ENCODE data around the gene CEP170B. TPM values are rescaled to one million over a fixed set of nuclear protein-coding genes. Genes with fewer than 3 reads are reported as not detected.

CEP170B gene
- total RNA-seq, 1 donor from 2014 or later = 5.0 TPM

DNA sequence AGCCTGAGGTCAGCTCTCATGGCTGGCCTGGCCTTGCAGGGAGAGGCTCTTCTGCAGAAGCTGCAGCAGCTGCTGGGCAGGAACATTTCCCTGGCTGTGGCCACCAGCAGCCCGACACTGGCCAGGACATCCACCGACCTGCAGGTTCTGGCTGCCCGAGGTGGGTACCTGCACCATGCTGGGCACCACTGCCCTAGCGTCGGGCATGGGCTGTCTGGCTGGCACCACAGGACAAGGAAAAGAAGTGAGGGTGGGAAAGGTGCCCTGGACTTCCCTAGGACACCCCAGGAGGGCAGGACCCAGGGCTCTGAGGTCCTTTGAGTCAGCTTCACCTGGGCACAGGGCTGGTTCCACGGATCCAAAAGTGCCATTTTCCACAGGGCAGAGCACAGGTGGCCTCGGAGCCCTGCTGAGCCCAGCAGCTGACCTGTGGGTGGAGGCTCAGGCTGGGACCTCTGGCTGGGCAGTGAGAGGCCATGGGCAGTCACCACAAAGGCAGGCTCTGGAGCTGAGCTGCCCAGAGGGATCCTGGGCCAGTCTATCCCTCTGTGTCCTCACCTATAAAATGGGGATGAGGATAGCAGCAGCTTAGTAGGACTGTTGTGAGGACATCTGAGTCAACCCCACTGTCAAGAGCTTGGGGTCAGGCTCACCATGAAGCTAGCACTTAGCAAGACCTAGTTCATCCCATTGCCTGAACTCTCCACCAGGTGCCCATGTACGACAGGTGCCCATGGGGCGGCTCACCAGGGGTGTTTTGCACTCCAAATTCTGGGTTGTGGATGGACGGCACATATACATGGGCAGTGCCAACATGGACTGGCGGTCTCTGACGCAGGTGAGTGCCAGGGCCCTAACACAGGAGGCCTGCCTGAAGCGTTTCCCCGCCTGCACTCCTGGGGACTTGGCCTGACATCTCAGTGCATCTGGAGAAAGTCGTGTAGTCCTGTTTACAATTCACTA, 64.5 kb downstream of the CEP170B start:
- intact Hi-C loops (cut with micrococcal nuclease) = no loop called here

DNA sequence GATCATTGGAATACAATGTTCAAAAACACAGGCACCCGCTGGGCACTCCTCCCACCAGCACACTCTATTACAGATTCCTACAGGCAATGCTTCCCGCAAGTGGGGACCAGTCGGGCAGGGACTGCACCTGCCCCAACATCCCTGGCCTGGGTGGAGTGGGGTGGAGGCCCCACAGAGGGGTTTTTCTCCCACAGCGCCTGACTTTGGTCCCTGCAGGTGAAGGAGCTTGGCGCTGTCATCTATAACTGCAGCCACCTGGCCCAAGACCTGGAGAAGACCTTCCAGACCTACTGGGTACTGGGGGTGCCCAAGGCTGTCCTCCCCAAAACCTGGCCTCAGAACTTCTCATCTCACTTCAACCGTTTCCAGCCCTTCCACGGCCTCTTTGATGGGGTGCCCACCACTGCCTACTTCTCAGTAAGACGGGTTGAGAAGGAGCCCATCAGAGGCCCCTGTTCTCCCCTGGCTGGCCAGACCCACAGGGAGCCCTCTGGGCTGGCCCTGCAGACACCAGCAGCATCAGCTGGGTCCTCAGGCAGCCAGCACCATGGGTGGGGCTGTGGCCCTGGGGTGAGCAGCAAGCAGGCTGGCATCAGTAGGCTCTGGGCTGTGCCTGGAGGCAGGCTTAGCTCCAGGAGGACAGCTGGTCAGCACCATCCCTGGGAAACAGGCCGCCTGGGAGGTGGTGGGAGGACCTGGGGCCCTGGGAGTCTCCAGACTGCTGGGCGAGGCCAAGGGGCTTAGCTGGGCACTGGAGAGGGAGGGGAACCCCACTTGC, 65.6 kb downstream of the CEP170B start:
- intact Hi-C loops (cut with micrococcal nuclease) = no loop called here

GRCh38 chr14:104931304-104931770, 66.3 kb downstream of the CEP170B start:
- intact Hi-C loops (cut with micrococcal nuclease) = no loop called here

GRCh38 chr14:104931771-104932675, 67.0 kb downstream of the CEP170B start:
- intact Hi-C loops (cut with micrococcal nuclease) = no loop called here

- intact Hi-C loops (cut with micrococcal nuclease) = loop anchor here (1.0 kb wide), 4 partner anchors 57 to 368 kb away; partner anchors contain the start of gene BRF1
Observed at GRCh38 chr14:104932676-104933631, 67.9 kb downstream of the CEP170B start.

DNA sequence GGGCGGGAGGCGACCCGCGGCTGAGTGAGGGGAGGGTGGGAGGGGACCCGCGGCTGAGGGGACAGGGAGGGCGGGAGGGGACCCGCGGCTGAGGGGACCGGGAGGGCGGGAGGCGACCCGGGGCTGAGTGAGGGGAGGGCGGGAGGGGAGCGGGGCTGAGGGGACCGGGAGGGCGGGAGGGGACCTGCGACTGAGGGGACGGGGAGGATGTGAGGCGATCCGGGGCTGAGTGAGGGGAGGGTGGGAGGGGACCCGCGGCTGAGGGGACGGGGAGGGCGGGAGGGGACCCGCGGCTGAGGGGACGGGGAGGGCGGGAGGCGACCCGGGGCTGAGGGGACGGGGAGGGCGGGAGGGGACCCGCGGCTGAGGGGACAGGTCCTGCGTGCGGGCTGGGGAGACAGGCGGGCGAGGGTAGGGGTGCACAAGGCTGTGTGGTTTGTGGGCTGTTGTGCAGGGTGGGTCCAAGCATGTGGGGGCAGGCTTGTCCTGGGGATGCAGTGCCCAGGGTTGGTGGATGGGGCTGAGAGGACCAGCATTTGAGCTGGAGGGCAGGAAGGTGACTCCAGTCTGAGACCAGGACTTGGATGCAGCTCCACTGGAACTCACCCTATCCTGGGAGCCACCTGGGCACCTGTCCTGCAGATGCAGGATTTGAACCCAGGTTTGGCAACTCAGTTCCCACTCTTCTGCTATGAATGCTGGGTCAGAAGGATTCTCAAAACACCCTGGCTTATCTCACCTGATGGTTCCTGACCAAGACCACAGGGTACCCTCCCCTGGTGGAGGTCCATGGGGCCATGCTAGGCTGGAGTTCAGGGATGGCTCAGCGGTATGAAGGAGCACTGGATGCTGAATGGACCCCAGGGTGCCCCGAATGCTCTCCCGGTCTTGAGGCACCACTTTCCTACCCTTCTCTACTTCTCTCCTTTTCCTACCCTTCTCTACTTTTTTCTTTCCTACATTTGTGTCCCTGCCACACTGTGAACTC, 69.0 kb downstream of the CEP170B start:
- intact Hi-C loops (cut with micrococcal nuclease) = loop anchor here (1.0 kb wide), 4 partner anchors 58 to 367 kb away; partner anchors contain the start of gene BRF1

DNA sequence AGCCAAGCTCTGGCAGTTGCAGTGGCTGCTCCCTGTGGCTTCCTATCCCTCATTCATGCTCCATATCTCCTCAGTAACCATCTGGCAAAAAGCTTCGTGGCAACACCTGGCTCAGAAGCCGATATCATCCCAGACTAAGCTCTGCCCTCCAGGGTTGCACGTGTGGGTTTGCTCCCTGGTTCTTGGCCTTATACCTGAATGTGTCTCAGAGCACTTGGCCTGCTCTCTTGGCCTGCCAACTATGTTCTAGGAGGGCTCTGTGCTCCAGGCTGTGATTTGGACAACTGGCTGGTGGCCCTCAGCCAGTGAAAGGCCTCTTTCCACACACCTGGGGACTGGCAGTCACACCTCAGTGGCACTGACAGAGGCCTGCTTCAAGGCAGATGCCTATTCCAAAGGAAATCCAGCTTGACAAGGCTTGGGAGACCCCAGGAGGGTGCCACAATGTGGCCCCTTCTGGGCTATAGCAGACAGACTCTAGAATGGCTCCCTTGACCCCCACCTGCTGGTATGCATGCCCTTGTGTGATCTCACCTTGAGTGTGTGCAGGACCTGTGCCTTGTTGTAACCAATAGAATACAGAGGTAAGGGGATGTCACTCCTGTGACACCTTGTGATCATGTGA, 70.1 kb downstream of the CEP170B start:
- intact Hi-C loops (cut with micrococcal nuclease) = no loop called here

DNA sequence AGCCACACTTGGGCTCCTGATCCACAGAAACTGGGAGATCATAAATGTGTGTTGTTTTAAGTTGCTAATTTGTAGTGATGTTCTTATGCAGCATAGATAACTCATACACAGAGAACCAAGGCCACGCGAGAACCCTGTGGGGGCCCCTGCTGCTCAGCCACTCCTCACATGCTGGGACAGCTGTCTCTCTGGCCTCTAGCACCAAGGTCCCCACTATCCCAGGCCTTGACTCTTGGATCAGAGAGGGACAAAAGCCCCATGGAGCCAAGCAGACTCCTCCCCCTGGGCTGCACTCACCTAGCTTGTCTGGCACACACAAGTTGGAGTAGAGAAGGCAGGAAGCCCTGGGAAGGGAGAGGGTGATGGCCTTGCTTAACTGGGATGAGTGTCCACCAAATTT, 70.9 kb downstream of the CEP170B start:
- intact Hi-C loops (cut with micrococcal nuclease) = no loop called here

- intact Hi-C loops (cut with micrococcal nuclease) = no loop called here
Observed at GRCh38 chr14:104936361-104937155, 71.5 kb downstream of the CEP170B start.

GRCh38 chr14:104937161-104937560, 72.1 kb downstream of the CEP170B start:
- intact Hi-C loops (cut with micrococcal nuclease) = no loop called here

- intact Hi-C loops (cut with micrococcal nuclease) = no loop called here
Observed at GRCh38 chr14:104937694-104938365, 72.8 kb downstream of the CEP170B start.

DNA sequence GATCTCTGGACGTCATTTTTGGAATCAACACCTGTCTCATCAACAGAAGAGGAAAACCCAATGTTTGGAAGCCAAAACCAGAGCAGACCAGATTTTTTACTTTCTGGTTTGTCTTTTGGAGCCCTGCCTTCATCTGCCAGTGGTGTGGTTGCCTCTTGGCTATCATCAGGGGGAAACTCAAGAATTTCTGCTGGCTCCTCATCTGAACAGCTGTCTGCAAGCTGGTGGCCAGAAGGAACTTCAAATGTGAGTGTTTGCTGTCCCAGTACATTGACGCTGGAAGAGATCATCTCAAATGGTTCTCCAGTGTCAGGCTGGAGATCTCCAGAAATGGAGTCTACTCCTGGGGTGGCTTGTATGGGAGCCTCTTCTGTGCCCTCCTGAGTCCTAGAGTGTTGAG, 73.4 kb downstream of the CEP170B start:
- intact Hi-C loops (cut with micrococcal nuclease) = no loop called here

- intact Hi-C loops (cut with micrococcal nuclease) = no loop called here
Observed at GRCh38 chr14:104938960-104939359, 73.9 kb downstream of the CEP170B start.

DNA sequence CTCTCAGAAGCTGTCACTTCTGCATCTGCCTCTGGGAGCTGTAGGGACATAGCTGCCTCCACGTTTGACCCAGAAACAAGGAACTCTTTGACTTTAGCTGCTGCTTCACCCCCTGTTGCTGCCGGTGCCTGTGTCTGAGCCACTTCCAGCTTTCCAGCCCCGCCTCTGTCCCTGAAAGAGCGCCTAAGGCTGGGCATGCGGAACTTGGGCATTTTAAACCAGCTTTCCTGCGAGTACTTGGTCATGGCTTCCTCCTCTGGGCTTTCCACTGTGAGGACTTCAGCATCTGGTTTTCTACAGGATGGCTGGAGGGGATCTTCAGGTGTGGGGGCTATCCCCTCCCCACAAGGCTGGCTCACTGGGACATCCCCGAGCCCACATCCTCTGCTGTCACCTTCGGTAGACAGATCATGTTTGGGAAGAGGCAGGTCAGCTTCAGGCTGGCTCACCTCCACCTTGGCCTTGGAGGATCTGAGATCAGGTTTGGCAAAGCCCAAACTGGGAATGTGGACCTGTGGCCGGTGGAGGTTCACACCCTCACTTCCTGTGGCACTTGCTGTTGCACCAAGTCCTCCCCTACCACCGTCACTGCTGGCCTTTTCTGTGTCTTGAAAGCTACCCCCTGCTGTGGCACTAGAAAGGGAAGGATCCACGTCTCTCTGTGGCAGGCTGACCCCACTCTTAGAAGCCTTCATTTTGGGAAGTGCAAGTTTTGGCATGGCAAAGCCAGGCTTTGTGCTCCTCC, 74.8 kb downstream of the CEP170B start:
- intact Hi-C loops (cut with micrococcal nuclease) = no loop called here

- intact Hi-C loops (cut with micrococcal nuclease) = no loop called here
Observed at GRCh38 chr14:104940526-104941150, 75.6 kb downstream of the CEP170B start.
